Keratinocyte (primary cell): ENCODE data around the gene SNCB. TPM values are rescaled to one million over a fixed set of nuclear protein-coding genes. Genes with fewer than 3 reads are reported as not detected.

Experiments used
- DNase-seq: peaks from one replicate; pipeline ENCODE4 v3.0.0-alpha.2; 2011; ENCODE audit warnings: low read depth, missing footprints, low spot score
- FAIRE-seq: peaks from 2 replicates; lab custom pipeline; 2011; peaks lifted over from hg19 to GRCh38; lab: Jason Lieb, UNC
- H2AFZ ChIP-seq: 2 replicates; pipeline ENCODE4 v1.6.0; 2012; ENCODE audit warnings: low read length, control low read depth, inconsistent platforms; ENCODE audit not compliant: control insufficient read depth
- H3K27ac ChIP-seq: 2 replicates; pipeline ENCODE4 v1.5.1; 2011; ENCODE audit warnings: low read length; ENCODE audit not compliant: control insufficient read depth, insufficient read depth
- H3K27me3 ChIP-seq: 3 replicates; pipeline ENCODE4 v1.6.0; 2011; ENCODE audit warnings: low read length; ENCODE audit not compliant: control insufficient read depth, insufficient read depth; ENCODE audit errors: extremely low read depth
- H3K36me3 ChIP-seq, 2 experiments: 2 replicates in 1 of 2; 3 replicates in 1 of 2; pipeline ENCODE4 v1.5.1; 2011; ENCODE audit warnings: low read length in 2 of 2, mild to moderate bottlenecking in 1 of 2; ENCODE audit not compliant: control insufficient read depth in 2 of 2, insufficient read depth in 2 of 2; ENCODE audit errors: extremely low read depth in 1 of 2
- H3K4me1 ChIP-seq: 3 replicates; pipeline ENCODE4 v1.5.1; 2011; ENCODE audit warnings: low read length; ENCODE audit not compliant: control insufficient read depth, insufficient read depth; ENCODE audit errors: extremely low read depth
- H3K4me2 ChIP-seq: 3 replicates; pipeline ENCODE4 v1.6.0; 2011; ENCODE audit warnings: low read depth, low read length; ENCODE audit not compliant: control insufficient read depth, insufficient read depth; ENCODE audit errors: extremely low read depth
- H3K4me3 ChIP-seq, 3 experiments: fragments of 200-600 bp in 1 of 3; sonication (generic) in 1 of 3; 2 replicates in 2 of 3; 3 replicates in 1 of 3; pipeline ENCODE4 v1.5.1; 2011 to 2016; ENCODE audit warnings: low read length in 3 of 3, mild to moderate bottlenecking in 3 of 3, control low read depth in 2 of 3, inconsistent platforms in 1 of 3, low read depth in 1 of 3, mixed read lengths in 1 of 3, mixed run types in 1 of 3, moderate library complexity in 1 of 3; ENCODE audit not compliant: control insufficient read depth in 2 of 3, insufficient read depth in 2 of 3; ENCODE audit errors: extremely low read depth in 1 of 3
- H3K79me2 ChIP-seq: 2 replicates; pipeline ENCODE4 v1.6.0; 2012; ENCODE audit warnings: low read length; ENCODE audit not compliant: control insufficient read depth, insufficient read depth
- H3K9ac ChIP-seq: 3 replicates; pipeline ENCODE4 v1.6.0; 2011; ENCODE audit warnings: low read length; ENCODE audit not compliant: control insufficient read depth, insufficient read depth; ENCODE audit errors: extremely low read depth
- H3K9me1 ChIP-seq: 3 replicates; pipeline ENCODE4 v1.6.0; 2011; ENCODE audit warnings: low read length; ENCODE audit not compliant: control insufficient read depth, insufficient read depth; ENCODE audit errors: extremely low read depth
- H3K9me3 ChIP-seq: 2 replicates; pipeline ENCODE4 v1.5.1; 2012; ENCODE audit warnings: low read depth, low read length; ENCODE audit not compliant: control insufficient read depth
- H4K20me1 ChIP-seq: 3 replicates; pipeline ENCODE4 v1.6.0; 2011; ENCODE audit warnings: low read length; ENCODE audit not compliant: control insufficient read depth, insufficient read depth; ENCODE audit errors: extremely low read depth
- EZH2 ChIP-seq: IDR thresholded peaks from one replicate; pipeline ENCODE4 v1.6.1; 2012; ENCODE audit warnings: inconsistent platforms, mild to moderate bottlenecking, low read length, moderate library complexity
- dilution Hi-C: fragments of 300-500 bp; cut with MboI; formaldehyde crosslinking; loops from one replicate; pipeline ENCODE4 v1.7.0; 2020; ENCODE audit warnings: low sequenced_read_pairs; ENCODE audit not compliant: extremely low pct_ligation_motif_present
- polyA plus RNA-seq, 5 experiments: library from polyadenylated mRNA; depleted of rRNA in 3 of 5; stranded (reverse) in 3 of 5; stranded (forward) in 1 of 5; unstranded in 1 of 5; fragments of >200 nt; gene quantifications; 1 replicate in 1 of 5; 2 replicates in 3 of 5; 3 replicates in 1 of 5; pipeline versions ENCODE4 v1.2.1 to v1.2.3, GENCODE V29; 2011 to 2012; ENCODE audit warnings: missing spikeins in 2 of 5, low read depth in 1 of 5, low replicate concordance in 1 of 5
- TF ChIP-seq, protein P1 (sequence below), 3 experiments: IDR thresholded peaks in 1 of 3; conservative IDR thresholded peaks in 1 of 3; optimal IDR thresholded peaks in 1 of 3; 2 replicates in 2 of 3; 3 replicates in 1 of 3; pipeline versions ENCODE3 to v1.5.1; 2011; ENCODE audit warnings: low read length in 3 of 3, mild to moderate bottlenecking in 3 of 3, moderate library complexity in 2 of 3, control low read depth in 1 of 3, inconsistent platforms in 1 of 3; ENCODE audit not compliant: insufficient read depth in 2 of 3; ENCODE audit errors: extremely low read depth in 1 of 3

Gene SNCB
- polyA plus RNA-seq, 1 donor (not counting 4 experiments of a cell fraction or from before 2014, with no cell fraction given) = 0.69 TPM

- Histone ChIP-seq H3K4me1 (no peaks in the 10 kb centered on the region), H3K9me1 (no peaks in the 10 kb centered on the region), H3K4me2 (no peak overlapping the region), H4K20me1 (no peaks in the 10 kb centered on the region), H3K79me2 (no peaks in the 10 kb centered on the region), H3K27ac (no peak overlapping the region), H3K9me3 (peaks cover 6% of the 10 kb centered on the region), H3K27me3 (no peaks in the 10 kb centered on the region), H3K4me3 (no peak overlapping the region), H2AFZ (no peak overlapping the region), H3K36me3 (peaks cover 3 to 4% of the 10 kb centered on the region in 2 experiments), H3K9ac (no peak overlapping the region)
- DNase-seq = no peak
- no peak for TF ChIP-seq EZH2
- TF ChIP-seq, protein P1, sequence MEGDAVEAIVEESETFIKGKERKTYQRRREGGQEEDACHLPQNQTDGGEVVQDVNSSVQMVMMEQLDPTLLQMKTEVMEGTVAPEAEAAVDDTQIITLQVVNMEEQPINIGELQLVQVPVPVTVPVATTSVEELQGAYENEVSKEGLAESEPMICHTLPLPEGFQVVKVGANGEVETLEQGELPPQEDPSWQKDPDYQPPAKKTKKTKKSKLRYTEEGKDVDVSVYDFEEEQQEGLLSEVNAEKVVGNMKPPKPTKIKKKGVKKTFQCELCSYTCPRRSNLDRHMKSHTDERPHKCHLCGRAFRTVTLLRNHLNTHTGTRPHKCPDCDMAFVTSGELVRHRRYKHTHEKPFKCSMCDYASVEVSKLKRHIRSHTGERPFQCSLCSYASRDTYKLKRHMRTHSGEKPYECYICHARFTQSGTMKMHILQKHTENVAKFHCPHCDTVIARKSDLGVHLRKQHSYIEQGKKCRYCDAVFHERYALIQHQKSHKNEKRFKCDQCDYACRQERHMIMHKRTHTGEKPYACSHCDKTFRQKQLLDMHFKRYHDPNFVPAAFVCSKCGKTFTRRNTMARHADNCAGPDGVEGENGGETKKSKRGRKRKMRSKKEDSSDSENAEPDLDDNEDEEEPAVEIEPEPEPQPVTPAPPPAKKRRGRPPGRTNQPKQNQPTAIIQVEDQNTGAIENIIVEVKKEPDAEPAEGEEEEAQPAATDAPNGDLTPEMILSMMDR (optimal IDR thresholded peaks at IDR 0.05 in 1 of 3, IDR thresholded peaks at IDR 0.05 in 1 of 3, conservative IDR thresholded peaks at IDR 0.05 in 1 of 3; ENCODE audit: extremely low read depth in 1 of 3, insufficient read depth in 2 of 3, low read length in 3 of 3) = no peak
- dilution Hi-C loops = no loop called here
- FAIRE-seq = no peak
Observed at GRCh38 chr5:176596069-176596644, 34.2 kb downstream of the SNCB start.

- H3K4me3 ChIP-seq = no peak overlapping the region
- H3K27me3 ChIP-seq = no peaks in the 10 kb centered on the region
- H3K27ac ChIP-seq = no peak overlapping the region
- H3K36me3 ChIP-seq = peaks cover 3 to 4% of the 10 kb centered on the region in 2 experiments
- H3K4me2 ChIP-seq = no peak overlapping the region
- no peaks in the 10 kb centered on the region for H3K79me2 ChIP-seq
- no peak overlapping the region for H3K9ac ChIP-seq
- dilution Hi-C loops = no loop called here
- H3K4me1 ChIP-seq = peaks cover 3% of the 10 kb centered on the region
- no peak for FAIRE-seq
- no peak for TF ChIP-seq EZH2
- TF ChIP-seq, protein P1 (optimal IDR thresholded peaks at IDR 0.05 in 1 of 3, IDR thresholded peaks at IDR 0.05 in 1 of 3, conservative IDR thresholded peaks at IDR 0.05 in 1 of 3; ENCODE audit: extremely low read depth in 1 of 3, insufficient read depth in 2 of 3, low read length in 3 of 3) = no peak
- H3K9me1 ChIP-seq = no peaks in the 10 kb centered on the region
- no peaks in the 10 kb centered on the region for H4K20me1 ChIP-seq
- no peak overlapping the region for H2AFZ ChIP-seq
- peaks cover 6% of the 10 kb centered on the region for H3K9me3 ChIP-seq
- no peak for DNase-seq
Observed at GRCh38 chr5:176595386-176595943, 34.9 kb downstream of the SNCB start.
